ENCODE measurements around the gene OPRD1.
"Not testable (repeated sequence)": the region's sequence is repeated elsewhere in the genome, so short reads cannot be mapped to it uniquely, and the experiment has no call there.

The OPRD1 gene

GRCh38 chr1:28845786-28846543 is 34.0 kb downstream of the OPRD1 start:
- DNase-seq (ENCODE audit: low spot score), result no peak

- DNase-seq (ENCODE audit: low spot score), result not testable (repeated sequence)
Observed at GRCh38 chr1:28847207-28847606, 35.2 kb downstream of the OPRD1 start.

DNA sequence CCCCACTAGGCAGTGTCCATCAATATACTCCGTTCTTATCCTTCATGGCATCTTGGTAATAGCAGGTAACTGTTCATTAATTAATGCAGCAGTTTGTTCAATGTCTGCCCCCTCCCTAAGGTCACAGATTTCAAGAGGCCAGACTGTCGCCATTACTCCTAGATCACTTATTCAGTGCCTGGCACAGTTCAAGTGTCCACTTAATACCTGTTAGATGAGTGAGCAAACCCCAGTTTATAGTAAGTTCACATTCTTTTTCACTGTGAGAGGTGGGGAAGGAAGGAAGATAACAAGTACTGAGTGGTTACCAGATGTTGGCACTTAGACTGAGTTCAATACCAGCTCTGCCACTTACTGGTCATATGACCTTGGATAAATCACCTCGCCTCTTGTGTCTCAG is 36.4 kb downstream of the OPRD1 start:
- no peak for DNase-seq (ENCODE audit: low spot score)

GRCh38 chr1:28853093-28853742 is 41.2 kb downstream of the OPRD1 start:
- no peak for DNase-seq (ENCODE audit: low spot score)

DNA sequence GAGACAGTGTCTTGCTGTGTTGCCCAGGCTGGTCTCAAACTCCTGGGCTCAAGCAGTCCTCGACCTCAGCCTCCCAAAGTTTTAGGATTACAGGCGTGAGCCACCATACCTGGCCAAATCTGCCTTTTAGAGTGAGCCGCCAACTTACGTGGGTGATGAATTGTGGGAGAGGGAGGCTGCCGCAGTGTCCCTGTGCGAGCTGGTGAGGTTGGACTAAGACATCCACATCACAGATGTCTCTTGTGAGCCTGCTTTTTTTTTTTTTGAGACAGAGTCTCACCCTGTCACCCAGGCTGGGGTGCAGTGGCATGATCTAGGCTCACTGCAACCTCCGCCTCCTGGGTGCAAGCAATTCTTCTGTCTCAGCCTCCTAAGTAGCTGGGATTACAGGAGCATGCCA is 42.4 kb downstream of the OPRD1 start:
- DNase-seq (ENCODE audit: low spot score), result not testable (repeated sequence)

DNA sequence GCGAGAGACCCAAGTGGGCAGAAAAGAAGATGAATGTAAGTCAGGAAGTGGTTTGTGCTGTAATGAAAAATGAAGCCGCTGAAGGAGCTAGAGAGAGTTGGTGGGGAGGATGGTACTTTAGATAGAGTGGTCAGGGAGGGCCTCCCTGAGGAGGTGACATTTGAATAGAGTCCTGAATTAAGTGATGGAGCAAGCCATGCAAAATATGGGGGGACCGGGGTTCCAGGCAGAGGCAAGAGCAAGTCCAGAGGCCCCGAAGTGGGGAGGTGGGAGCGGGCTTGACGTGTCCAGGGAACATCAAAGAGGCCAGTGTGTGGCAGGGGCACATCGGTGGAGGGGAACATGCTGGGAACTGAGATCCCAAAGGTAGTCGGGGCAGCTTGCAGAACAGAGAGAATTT is 43.1 kb downstream of the OPRD1 start:
- DNase-seq (ENCODE audit: low spot score), result no peak

- no peak for DNase-seq (ENCODE audit: low spot score)
Observed at GRCh38 chr1:28855469-28855951, 43.5 kb downstream of the OPRD1 start.

GRCh38 chr1:28855969-28856368 is 44.0 kb downstream of the OPRD1 start:
- no peak for DNase-seq (ENCODE audit: low spot score)

GRCh38 chr1:28860332-28861073 is 48.5 kb downstream of the OPRD1 start:
- no peak for DNase-seq (ENCODE audit: low spot score)

- no peak for DNase-seq (ENCODE audit: low spot score)
Observed at GRCh38 chr1:28862571-28863403, 50.8 kb downstream of the OPRD1 start.

DNA sequence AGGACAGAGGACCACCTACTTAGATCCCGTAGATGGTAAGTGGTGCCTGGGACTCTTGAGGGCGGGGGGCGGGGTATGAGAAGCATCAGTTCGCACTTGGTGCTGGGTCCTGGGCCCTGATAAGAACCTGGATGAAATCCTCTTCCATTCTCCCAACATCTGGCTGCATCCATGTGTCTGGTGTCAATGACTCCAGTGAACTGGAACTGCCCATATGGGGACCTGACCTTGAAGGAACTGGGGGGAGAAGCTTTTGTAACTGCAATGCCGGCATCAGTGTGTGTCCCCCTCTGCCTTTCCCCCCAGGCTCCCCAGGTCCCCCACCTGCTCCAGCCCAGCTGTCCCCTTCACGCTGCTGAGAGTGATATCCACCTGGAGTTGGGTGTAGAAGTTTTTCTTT is 52.7 kb downstream of the OPRD1 start:
- DNase-seq (ENCODE audit: low spot score), result no peak

DNA sequence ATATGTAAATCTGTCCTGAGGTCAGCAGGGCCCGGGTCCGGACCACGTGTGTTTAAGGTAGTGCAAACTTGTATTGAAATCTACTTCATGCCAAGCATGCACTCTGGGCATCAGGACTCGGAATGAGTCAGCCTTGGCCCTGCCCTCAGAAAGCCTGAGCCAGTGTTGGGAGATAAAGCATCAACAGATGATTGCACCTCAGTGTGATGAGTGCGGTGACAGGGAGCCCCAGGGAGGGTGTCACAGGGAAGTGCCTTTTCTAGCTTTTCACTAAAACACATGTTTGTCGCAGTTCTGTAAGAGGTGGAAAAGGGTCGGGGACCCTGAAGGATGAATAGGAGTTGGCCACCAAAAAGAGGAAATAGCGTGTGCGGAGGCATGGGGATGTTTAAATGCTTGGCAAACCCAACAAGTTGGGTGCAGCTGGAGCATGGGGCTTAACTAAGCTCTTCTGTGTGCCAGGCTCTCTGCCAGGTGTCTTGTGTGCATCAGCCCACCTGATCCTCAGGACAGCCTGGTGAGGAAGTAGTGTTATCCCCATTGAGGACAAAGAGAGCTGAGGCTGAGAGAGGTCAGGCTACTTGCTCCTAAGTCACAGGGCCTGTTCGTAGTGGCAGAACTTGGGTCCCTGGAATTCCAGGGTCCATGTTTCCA is 54.2 kb downstream of the OPRD1 start:
- DNase-seq (ENCODE audit: low spot score), result no peak

DNA sequence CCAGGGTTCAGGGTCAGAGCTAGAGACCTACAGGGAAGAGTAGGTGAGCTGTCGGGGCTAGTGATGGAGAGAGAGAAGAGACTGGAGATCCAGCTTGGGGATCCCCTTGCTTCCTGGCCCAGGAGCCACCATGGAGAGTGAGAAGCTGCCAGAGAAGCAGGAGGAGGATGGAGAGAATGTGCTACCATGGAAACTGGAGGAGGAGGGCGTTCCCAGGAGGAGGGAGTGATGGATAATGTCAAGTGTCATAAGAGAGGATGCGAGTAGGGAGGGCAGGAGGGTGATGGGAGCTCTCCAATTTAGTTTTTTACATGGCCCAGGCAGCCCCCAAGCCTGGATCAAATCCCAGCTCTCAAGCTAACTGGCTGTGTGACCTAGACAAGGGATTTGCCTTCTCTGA is 55.9 kb downstream of the OPRD1 start:
- DNase-seq (ENCODE audit: low spot score), result no peak

GRCh38 chr1:28869952-28870351 is 58.0 kb downstream of the OPRD1 start:
- DNase-seq (ENCODE audit: low spot score), result no peak

DNA sequence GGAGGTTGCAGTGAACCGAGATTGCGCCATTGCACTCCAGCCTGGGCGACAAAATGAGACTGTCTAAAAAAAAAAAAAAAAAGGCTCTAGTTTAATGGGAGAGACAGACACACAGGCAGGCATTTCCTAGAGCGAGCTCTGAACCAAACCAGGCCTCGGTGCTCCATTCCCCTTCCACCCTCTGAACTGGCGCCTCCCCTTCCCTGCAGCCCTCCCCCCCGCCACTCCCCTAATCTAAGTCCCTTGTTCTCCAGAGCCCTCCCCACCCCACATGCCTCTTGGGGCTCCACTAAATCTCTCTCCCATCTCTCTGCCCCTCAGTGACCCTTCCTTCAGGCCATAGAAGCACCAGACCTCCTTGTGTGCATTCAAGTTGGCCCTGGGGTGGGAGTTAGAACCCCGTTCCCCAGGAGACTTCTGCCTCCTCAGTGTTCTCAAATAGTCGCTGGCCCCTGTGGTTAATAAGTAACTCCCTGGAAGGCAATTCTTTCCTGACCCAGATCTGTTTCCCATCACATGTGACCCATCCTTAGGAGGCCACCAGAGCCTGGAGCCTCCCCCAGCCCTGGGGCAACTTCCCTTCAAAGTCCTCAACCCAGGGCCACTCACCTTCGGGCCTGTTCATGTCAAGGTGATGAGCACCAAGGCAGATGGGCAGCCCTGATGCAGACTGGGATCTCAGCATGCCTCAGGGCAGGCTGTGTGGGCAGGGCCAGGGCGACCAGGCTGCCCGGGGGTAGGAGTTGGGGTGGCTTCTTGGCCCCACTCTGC is 59.8 kb downstream of the OPRD1 start:
- no peak for DNase-seq (ENCODE audit: low spot score)

DNA sequence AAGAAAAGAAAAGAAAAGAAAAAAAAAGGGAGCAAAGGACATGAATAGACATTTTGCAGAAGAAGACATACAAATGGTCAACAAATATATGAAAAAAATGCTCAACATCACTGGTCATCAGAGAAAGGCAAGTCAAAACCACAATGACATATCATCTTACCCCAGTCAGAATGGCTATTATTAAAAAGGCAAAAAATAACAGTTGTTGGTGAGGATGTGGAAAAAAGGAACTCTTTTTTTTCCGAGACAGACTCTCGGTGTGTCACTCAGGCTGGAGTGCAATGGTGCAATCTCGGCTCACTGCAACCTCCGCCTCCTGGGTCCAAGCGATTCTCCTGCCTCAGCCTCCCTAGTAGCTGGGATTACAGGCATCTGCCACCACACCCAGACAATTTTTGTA is 63.2 kb downstream of the OPRD1 start:
- DNase-seq (ENCODE audit: low spot score), result not testable (repeated sequence)

- DNase-seq (ENCODE audit: low spot score), result peak; percentile 79
Observed at GRCh38 chr1:28877132-28877781, 65.3 kb downstream of the OPRD1 start.

DNA sequence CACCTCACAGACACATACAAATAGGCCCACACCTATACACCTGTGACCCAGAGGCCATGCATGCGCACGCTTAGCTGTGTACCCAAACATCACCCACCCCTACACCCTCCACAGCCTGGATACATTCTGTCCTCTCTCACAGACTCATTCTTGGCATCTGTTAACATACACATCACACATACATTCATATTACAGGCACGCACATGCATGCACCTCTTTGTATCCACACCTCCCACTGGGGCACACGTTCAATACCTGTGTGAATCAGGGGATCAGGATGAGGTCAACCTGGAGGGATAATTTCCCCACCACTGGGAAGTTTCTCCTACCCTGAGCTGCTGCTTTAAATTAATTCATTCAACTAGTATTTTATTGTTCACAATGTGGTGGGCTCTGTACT is 66.8 kb downstream of the OPRD1 start:
- DNase-seq (ENCODE audit: low spot score), result no peak

GRCh38 chr1:28882009-28882628 is 70.1 kb downstream of the OPRD1 start:
- peak; percentile 79 for DNase-seq (ENCODE audit: low spot score)

DNA sequence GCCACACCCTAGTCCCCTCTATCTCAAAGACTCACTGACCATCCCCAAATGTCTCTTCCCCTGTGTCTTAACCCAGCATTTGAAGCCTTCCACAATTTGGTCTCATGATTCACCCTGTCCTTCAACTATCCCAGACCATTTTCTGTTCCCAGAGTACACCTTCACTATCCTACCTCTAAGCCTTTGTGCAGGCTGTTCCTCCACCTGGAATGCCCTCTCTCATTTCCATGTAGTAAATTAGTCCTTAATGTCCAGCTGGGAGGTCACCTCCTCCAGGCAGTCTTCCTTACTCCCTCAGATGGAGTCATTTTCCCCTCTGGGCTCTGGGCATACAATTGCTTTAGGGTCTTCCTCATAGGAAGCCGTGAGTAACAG is 71.3 kb downstream of the OPRD1 start:
- no peak for DNase-seq (ENCODE audit: low spot score)
